Ovary (tissue), 9 donors: ENCODE data around the gene PTN. TPM values are rescaled to one million over a fixed set of nuclear protein-coding genes. Genes with fewer than 3 reads are reported as not detected.

Experiments used
- DNase-seq, 5 donors: peaks; one replicate each; pipeline ENCODE4 v3.0.0-alpha.2; 2019 to 2020
- H3K27ac ChIP-seq, 2 donors: fragments of 200-600 bp; one replicate each; pipeline versions ENCODE4 v1.5.1 to v1.8.0; 2019 to 2022
- H3K27me3 ChIP-seq: fragments of 200-600 bp; one replicate; pipeline ENCODE4 v1.8.0; 2022
- H3K36me3 ChIP-seq: fragments of 200-600 bp; sonication (generic); one replicate; pipeline ENCODE4 v1.5.1; 2019
- H3K4me1 ChIP-seq: one replicate; pipeline ENCODE4 v1.8.1; 2013; ENCODE audit warnings: mild to moderate bottlenecking, moderate library complexity; ENCODE audit not compliant: insufficient read depth
- H3K4me3 ChIP-seq: fragments of 200-600 bp; sonication (generic); one replicate; pipeline ENCODE4 v1.5.1; 2017
- H3K9me3 ChIP-seq, 2 donors: fragments of 200-600 bp in 1 of 2; sonication (generic) in 1 of 2; one replicate each; pipeline versions ENCODE4 v1.5.1 to v1.8.1; 2013 to 2019; ENCODE audit warnings: mild to moderate bottlenecking in 1 of 2, moderate library complexity in 1 of 2
- EP300 ChIP-seq: sonication (generic); formaldehyde crosslinking; IDR thresholded peaks from one replicate; pipeline ENCODE4 v1.6.1; 2017; ENCODE audit warnings: antibody characterized with exemption
- POLR2A ChIP-seq: fragments of 450-650 bp; IDR thresholded peaks from one replicate; pipeline ENCODE4 v1.6.1; 2017; ENCODE audit warnings: antibody characterized with exemption, mild to moderate bottlenecking, moderate library complexity
- WGBS, 3 donors: extraction: QIAGEN DNeasy Blood & Tissue Kit in 1 of 3; methylation state at CpG; one replicate each; pipeline versions ENCODE4 v1.1.5 to v1.1.7; 2013 to 2017; 5-methylcytosine and 5-hydroxymethylcytosine counted together
- intact Hi-C, 4 donors: fragments of 100-400 bp; cut with DNase I; formaldehyde crosslinking; loops; one replicate each; pipeline versions ENCODE4 v1.11.0 to v1.15.1; 2022 to 2023
- polyA plus RNA-seq, 2 donors: library from polyadenylated mRNA; stranded (reverse); fragments of 200-250 nt in 1 of 2; fragments of 350-450 nt in 1 of 2; fragmentation: Illumina TruSeq in 1 of 2; extraction: RNeasy Lipid Tissue Mini Kit (QIAGEN cat#74804) in 1 of 2; gene quantifications; one replicate each; pipeline ENCODE4 v1.2.3, GENCODE V29; 2013 to 2014
- total RNA-seq, 7 donors: library from RNA; depleted of rRNA in 2 of 7; stranded (reverse); fragments of >200 nt in 2 of 7; fragmentation: NEBNext Ultra II Directional in 3 of 7; extraction: Animal tissue kit (Norgen Biotek cat#: 25700) in 3 of 7; gene quantifications; one replicate each; pipeline versions ENCODE4 v1.1.0 to v1.2.4, GENCODE V29; 2016 to 2023
- TF ChIP-seq, protein P1 (sequence below), 3 donors: fragments of 450-650 bp in 2 of 3; fragments of 200-600 bp in 1 of 3; IDR thresholded peaks; one replicate each; pipeline versions ENCODE4 v1.5.1 to v1.8.0; 2016 to 2022; ENCODE audit warnings: antibody characterized with exemption in 3 of 3, mild to moderate bottlenecking in 1 of 3
- donor health status: DM: no; HTN: no; CAD: no; lungs with moderate emphysema.
- donor health status: DM: no; HTN: no; CAD: no.
- donor health status: Bipolar disorder and iron deficiency.
- donor health status: DM: yes; HTN: yes; CAD: no.
- donor health status: DM: no; HTN: no; CAD: no.
- donor health status: DM: yes; HTN: yes; CAD: no.

The PTN gene
- total and polyA plus RNA-seq, 9 donors: 2.1 to 20.0 (median 4.3) TPM

DNA sequence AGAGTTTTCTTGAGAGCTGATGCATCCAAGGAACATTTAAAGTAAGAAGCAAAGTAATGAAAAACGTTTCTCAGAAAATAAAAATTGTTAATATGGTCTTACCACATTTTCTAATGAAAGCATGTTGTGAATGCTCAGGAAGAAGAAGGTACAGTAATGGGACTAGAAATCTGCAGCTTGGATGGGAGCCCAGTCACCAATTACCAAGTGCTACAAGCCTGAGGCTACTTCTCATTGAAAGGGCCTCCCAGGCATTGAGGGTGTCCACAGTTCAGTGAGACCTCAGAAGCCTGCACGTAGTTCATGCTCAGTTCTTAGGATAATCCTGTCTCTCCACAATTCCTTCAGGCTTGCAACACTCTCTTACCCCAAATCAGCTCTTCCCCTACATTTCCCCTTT, 17.6 kb downstream of the PTN start:
- H3K4me3 ChIP-seq: no peak overlapping the region
- intact Hi-C loops: no loop called here
- no peaks in the 10 kb centered on the region for H3K9me3 ChIP-seq
- H3K4me1 ChIP-seq: no peaks in the 10 kb centered on the region
- no peak overlapping the region for H3K27ac ChIP-seq
- no peak for TF ChIP-seq EP300
- TF ChIP-seq, protein P1, sequence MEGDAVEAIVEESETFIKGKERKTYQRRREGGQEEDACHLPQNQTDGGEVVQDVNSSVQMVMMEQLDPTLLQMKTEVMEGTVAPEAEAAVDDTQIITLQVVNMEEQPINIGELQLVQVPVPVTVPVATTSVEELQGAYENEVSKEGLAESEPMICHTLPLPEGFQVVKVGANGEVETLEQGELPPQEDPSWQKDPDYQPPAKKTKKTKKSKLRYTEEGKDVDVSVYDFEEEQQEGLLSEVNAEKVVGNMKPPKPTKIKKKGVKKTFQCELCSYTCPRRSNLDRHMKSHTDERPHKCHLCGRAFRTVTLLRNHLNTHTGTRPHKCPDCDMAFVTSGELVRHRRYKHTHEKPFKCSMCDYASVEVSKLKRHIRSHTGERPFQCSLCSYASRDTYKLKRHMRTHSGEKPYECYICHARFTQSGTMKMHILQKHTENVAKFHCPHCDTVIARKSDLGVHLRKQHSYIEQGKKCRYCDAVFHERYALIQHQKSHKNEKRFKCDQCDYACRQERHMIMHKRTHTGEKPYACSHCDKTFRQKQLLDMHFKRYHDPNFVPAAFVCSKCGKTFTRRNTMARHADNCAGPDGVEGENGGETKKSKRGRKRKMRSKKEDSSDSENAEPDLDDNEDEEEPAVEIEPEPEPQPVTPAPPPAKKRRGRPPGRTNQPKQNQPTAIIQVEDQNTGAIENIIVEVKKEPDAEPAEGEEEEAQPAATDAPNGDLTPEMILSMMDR (IDR thresholded peaks at IDR 0.05): no peak
- no peak for TF ChIP-seq POLR2A
- 78 to 84% (median 80%) methylated on average over 2 of the region's 2 CpGs for WGBS, 3 donors
- H3K36me3 ChIP-seq: no peaks in the 10 kb centered on the region
- H3K27me3 ChIP-seq: no peaks in the 10 kb centered on the region
- no peak for DNase-seq

DNA sequence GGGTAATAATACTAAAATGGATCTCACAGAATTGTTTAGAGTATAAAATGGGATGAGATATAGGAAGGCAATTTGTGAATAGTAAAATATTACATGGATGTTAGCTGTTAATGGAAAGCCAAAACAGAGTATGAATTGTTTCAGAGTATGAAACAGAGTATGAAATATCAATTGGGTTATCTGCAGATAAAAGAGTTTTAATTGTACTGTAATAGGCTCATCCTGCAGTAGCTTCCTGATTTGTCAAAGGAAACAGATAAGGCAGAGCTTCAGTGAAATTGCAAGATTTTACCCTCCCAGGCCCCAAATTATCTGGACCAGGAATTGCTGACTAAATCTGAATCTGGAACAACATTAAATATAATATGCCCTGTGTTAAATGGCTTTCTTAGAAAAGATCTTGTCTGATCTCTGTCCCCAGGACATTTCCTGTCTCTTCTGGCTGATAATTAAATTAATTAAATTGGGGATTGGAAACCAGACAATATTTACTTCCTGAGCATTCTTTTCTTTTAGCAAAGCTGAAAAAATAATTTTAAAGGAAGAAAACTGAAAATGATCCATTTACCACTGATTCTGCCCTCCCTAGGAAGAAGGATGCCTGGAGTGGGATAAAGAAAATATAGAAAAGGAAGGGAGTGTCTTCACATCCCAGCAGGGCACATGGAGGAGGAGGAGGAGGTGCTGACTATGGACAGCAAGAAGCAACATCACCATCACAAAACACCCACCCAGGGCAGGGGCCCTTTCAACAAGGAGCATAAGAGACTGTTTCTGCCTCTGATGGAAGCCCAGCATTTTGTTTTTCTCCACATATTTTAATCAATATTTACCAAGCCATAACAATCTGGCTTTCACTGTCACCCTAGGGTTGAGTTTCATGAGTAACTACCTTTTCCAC, 18.5 kb downstream of the PTN start:
- no peak overlapping the region for H3K4me3 ChIP-seq
- H3K4me1 ChIP-seq: no peaks in the 10 kb centered on the region
- TF ChIP-seq EP300 (no peak), POLR2A (no peak)
- TF ChIP-seq, protein P1 (IDR thresholded peaks at IDR 0.05): no peak
- H3K9me3 ChIP-seq: no peaks in the 10 kb centered on the region
- H3K36me3 ChIP-seq: no peaks in the 10 kb centered on the region
- H3K27ac ChIP-seq: no peak overlapping the region
- no peaks in the 10 kb centered on the region for H3K27me3 ChIP-seq
- intact Hi-C loops: no loop called here
- DNase-seq: no peak

DNA sequence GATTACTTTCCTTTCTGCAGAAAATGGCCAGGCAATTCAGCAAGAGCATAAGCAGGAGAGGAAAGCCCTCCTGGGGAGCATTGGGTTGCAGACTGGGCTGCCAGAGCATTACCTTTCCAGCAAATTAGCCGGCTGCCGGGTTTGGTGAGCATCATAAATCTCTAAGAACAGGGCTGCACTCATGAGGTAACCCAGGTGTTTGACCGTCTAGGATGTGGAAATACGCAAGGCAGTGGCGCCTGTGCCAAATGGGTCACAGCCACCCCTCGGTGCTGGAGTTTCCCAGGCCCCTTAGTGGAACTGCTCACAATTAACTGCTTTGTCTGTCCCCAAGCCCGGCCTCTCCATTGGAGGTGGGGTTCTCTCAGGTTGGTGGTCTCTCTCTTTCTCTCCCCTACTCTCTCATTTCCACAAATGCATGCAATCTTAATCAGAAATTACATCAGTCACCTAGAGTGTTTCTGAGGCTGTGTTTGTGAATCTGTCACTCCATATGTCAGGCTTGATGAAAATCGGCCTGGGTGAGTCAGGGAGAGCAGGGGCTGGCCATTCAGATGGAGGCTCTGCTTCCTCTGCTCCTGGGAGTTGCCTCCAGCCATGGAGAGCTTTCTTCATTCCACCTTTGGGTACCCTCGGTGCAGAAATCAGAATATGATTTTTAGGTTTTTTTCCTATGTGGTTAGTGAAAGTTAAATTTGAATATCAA, 26.7 kb downstream of the PTN start:
- H3K9me3 ChIP-seq: no peaks in the 10 kb centered on the region
- DNase-seq: no peak
- H3K27ac ChIP-seq: no peak overlapping the region
- no peak for TF ChIP-seq POLR2A
- no peak for TF ChIP-seq EP300
- TF ChIP-seq, protein P1 (IDR thresholded peaks at IDR 0.05): no peak
- no peaks in the 10 kb centered on the region for H3K27me3 ChIP-seq
- H3K36me3 ChIP-seq: no peaks in the 10 kb centered on the region
- WGBS, 3 donors: 86 to 88% (median 87%) methylated on average over 9 of the region's 9 CpGs
- no peak overlapping the region for H3K4me3 ChIP-seq
- H3K4me1 ChIP-seq: no peaks in the 10 kb centered on the region
- intact Hi-C loops: no loop called here

DNA sequence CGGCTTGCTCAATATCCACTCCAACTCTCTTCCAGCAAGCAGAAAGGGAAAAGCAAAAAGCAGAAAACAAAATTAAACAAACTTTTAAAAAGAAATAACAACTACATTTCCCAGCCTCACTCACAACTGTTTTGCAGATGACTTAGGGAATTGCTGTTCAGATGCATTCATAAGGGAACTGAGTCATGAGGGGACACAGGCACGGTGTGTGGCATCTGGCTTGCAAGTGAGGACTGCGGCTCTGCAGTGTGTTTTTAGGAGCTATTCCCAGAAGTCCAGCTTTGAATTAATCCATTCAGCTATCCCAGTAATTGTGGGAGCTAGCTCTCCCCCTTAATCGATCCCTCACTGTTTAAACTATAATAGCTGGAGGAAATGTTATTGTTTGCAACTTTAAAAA, 30.3 kb downstream of the PTN start:
- H3K9me3 ChIP-seq: no peaks in the 10 kb centered on the region
- no peaks in the 10 kb centered on the region for H3K27me3 ChIP-seq
- DNase-seq: no peak
- H3K36me3 ChIP-seq: no peaks in the 10 kb centered on the region
- intact Hi-C loops: no loop called here
- H3K27ac ChIP-seq: no peak overlapping the region
- 67 to 76% (median 75%) methylated on average over 4 of the region's 4 CpGs for whole genome bisulfite sequencing, 3 donors
- TF ChIP-seq EP300: no peak
- no peak for TF ChIP-seq POLR2A
- TF ChIP-seq, protein P1 (IDR thresholded peaks at IDR 0.05): no peak
- H3K4me3 ChIP-seq: no peak overlapping the region
- H3K4me1 ChIP-seq: no peaks in the 10 kb centered on the region
